Activated CD8-positive, alpha-beta T cell treated with anti-CD3 and anti-CD28 coated beads, Interleukin-2, amount 10 ng/mL, durations not matched to agents 7 days and 5 days (primary cell): ENCODE measurements around the gene KNOP1. TPM values are rescaled to one million over a fixed set of nuclear protein-coding genes. Genes with fewer than 3 reads are reported as not detected.

Experiments
- ATAC-seq: fragments of 150-1000 bp; cut with Tn5 transposase; one replicate; pipeline ENCODE4 v1.10.0; 2021; ENCODE audit warnings: moderate library complexity
- CTCF ChIA-PET: fragments of 350-600 bp; sonication (Branson Sonifier 250); formaldehyde crosslinking; loops from one replicate; lab custom pipeline; 2021; ENCODE audit warnings: antibody characterized with exemption; lab: Charles Lee
- POLR2A ChIA-PET: fragments of 350-600 bp; sonication (Branson Sonifier 250); formaldehyde crosslinking; loops from one replicate; lab custom pipeline; 2021; ENCODE audit warnings: antibody characterized with exemption; lab: Charles Lee
- DNase-seq: peaks from one replicate; pipeline ENCODE4 v3.0.0-alpha.2; 2020
- H3K27ac Mint-ChIP-seq: one replicate; pipeline ENCODE4 v1.8.0; 2021; ENCODE audit warnings: mild to moderate bottlenecking, mixed read lengths
- H3K27me3 Mint-ChIP-seq: one replicate; pipeline ENCODE4 v1.8.0; 2021; ENCODE audit warnings: low read depth, mixed read lengths
- H3K36me3 Mint-ChIP-seq: one replicate; pipeline ENCODE4 v1.8.0; 2021; ENCODE audit warnings: low read depth, mixed read lengths
- H3K4me1 Mint-ChIP-seq: one replicate; pipeline ENCODE4 v1.8.0; 2021; ENCODE audit warnings: low read depth, mixed read lengths
- H3K4me3 Mint-ChIP-seq: one replicate; pipeline ENCODE4 v1.8.0; 2021; ENCODE audit warnings: mild to moderate bottlenecking, mixed read lengths
- H3K9me3 Mint-ChIP-seq: one replicate; pipeline ENCODE4 v1.8.0; 2022; ENCODE audit warnings: mixed read lengths; ENCODE audit not compliant: insufficient read depth
- total RNA-seq, 2 experiments: library from RNA; stranded (reverse); gene quantifications; one replicate each; pipeline ENCODE4 v1.2.3, GENCODE V29; 2021

KNOP1 gene
- total RNA-seq, 2 experiments from 2014 or later: 22.0 to 23.7 TPM

GRCh38 chr16:19710991-19711545 lies 7.0 kb downstream of the KNOP1 start:
- peaks cover under 1% of the 10 kb centered on the region for H3K4me1 Mint-ChIP-seq
- no peak for ATAC-seq
- ChIA-PET CTCF (no interaction called here), POLR2A (no interaction called here)
- no peaks in the 10 kb centered on the region for H3K9me3 Mint-ChIP-seq
- peaks cover 35% of the 10 kb centered on the region for H3K36me3 Mint-ChIP-seq
- no peaks in the 10 kb centered on the region for H3K27me3 Mint-ChIP-seq
- H3K4me3 Mint-ChIP-seq: no peak overlapping the region
- no peak for DNase-seq
- no peak overlapping the region for H3K27ac Mint-ChIP-seq

- ChIA-PET CTCF (no interaction called here), POLR2A (no interaction called here)
- Mint-ChIP-seq H3K4me1 (no peaks in the 10 kb centered on the region), H3K27me3 (no peaks in the 10 kb centered on the region), H3K4me3 (no peak overlapping the region), H3K9me3 (no peaks in the 10 kb centered on the region), H3K27ac (no peak overlapping the region), H3K36me3 (peaks cover 39% of the 10 kb centered on the region)
- ATAC-seq: no peak
- DNase-seq: no peak
Measured at GRCh38 chr16:19710191-19710908, 7.7 kb downstream of the KNOP1 start.

GRCh38 chr16:19709381-19710136 lies 8.5 kb downstream of the KNOP1 start:
- no peak for DNase-seq
- ATAC-seq: no peak
- Mint-ChIP-seq H3K4me1 (no peaks in the 10 kb centered on the region), H3K27me3 (no peaks in the 10 kb centered on the region), H3K4me3 (no peak overlapping the region), H3K36me3 (peaks cover 42% of the 10 kb centered on the region), H3K27ac (no peak overlapping the region), H3K9me3 (no peaks in the 10 kb centered on the region)
- POLR2A ChIA-PET: interaction anchor here (0.7 kb wide), 1 partner anchor 12 kb away, joined by 3 read pairs; no protein-coding TSS in a partner anchor
- CTCF ChIA-PET: no interaction called here

GRCh38 chr16:19708296-19709205 lies 9.5 kb downstream of the KNOP1 start:
- POLR2A ChIA-PET: interaction anchor here (0.7 kb wide), 1 partner anchor 13 kb away, joined by 3 read pairs; no protein-coding TSS in a partner anchor
- CTCF ChIA-PET: no interaction called here
- Mint-ChIP-seq H3K36me3 (peaks cover 39% of the 10 kb centered on the region), H3K4me3 (no peak overlapping the region), H3K4me1 (no peaks in the 10 kb centered on the region), H3K27ac (no peak overlapping the region), H3K27me3 (no peaks in the 10 kb centered on the region), H3K9me3 (no peaks in the 10 kb centered on the region)
- ATAC-seq (no peak), DNase-seq (no peak)

GRCh38 chr16:19707569-19708295 lies 10.3 kb downstream of the KNOP1 start:
- Mint-ChIP-seq H3K36me3 (peaks cover 41% of the 10 kb centered on the region), H3K4me1 (no peaks in the 10 kb centered on the region), H3K27ac (no peak overlapping the region), H3K27me3 (no peaks in the 10 kb centered on the region), H3K9me3 (no peaks in the 10 kb centered on the region), H3K4me3 (no peak overlapping the region)
- no peak for DNase-seq
- POLR2A ChIA-PET: no interaction called here
- CTCF ChIA-PET: no interaction called here
- no peak for ATAC-seq

- POLR2A ChIA-PET: no interaction called here
Measured at GRCh38 chr16:19706846-19707245, 11.2 kb downstream of the KNOP1 start.

GRCh38 chr16:19705843-19706242 lies 12.2 kb downstream of the KNOP1 start:
- H3K36me3 Mint-ChIP-seq: peaks cover 49% of the 10 kb centered on the region
- POLR2A ChIA-PET: no interaction called here

More at GRCh38 chr16:19706846-19707245, 11.2 kb downstream of the KNOP1 start:
- no peaks in the 10 kb centered on the region for H3K9me3 Mint-ChIP-seq
- no peak for DNase-seq
- CTCF ChIA-PET: no interaction called here
- H3K4me1 Mint-ChIP-seq: no peaks in the 10 kb centered on the region
- no peaks in the 10 kb centered on the region for H3K27me3 Mint-ChIP-seq
- H3K27ac Mint-ChIP-seq: no peak overlapping the region
- no peak overlapping the region for H3K4me3 Mint-ChIP-seq
- ATAC-seq: no peak
- peaks cover 44% of the 10 kb centered on the region for H3K36me3 Mint-ChIP-seq

GRCh38 chr16:19705146-19705501 lies 12.9 kb downstream of the KNOP1 start:
- ATAC-seq (no peak), DNase-seq (no peak)
- Mint-ChIP-seq H3K4me1 (no peaks in the 10 kb centered on the region), H3K4me3 (no peak overlapping the region), H3K9me3 (no peaks in the 10 kb centered on the region), H3K36me3 (peaks cover 55% of the 10 kb centered on the region), H3K27me3 (no peaks in the 10 kb centered on the region), H3K27ac (no peak overlapping the region)
- ChIA-PET CTCF (no interaction called here), POLR2A (no interaction called here)

More at GRCh38 chr16:19705843-19706242, 12.2 kb downstream of the KNOP1 start:
- Mint-ChIP-seq H3K4me1 (no peaks in the 10 kb centered on the region), H3K27ac (no peak overlapping the region), H3K4me3 (no peak overlapping the region), H3K9me3 (no peaks in the 10 kb centered on the region), H3K27me3 (no peaks in the 10 kb centered on the region)
- DNase-seq (no peak), ATAC-seq (no peak)
- CTCF ChIA-PET: no interaction called here

- Mint-ChIP-seq H3K36me3 (peaks cover 56% of the 10 kb centered on the region), H3K9me3 (no peaks in the 10 kb centered on the region), H3K4me1 (no peaks in the 10 kb centered on the region), H3K27me3 (no peaks in the 10 kb centered on the region), H3K27ac (no peak overlapping the region), H3K4me3 (no peak overlapping the region)
- CTCF ChIA-PET: no interaction called here
- POLR2A ChIA-PET: interaction anchor here (0.6 kb wide), 1 partner anchor 157 kb away, joined by 3 read pairs; no protein-coding TSS in a partner anchor
- DNase-seq: no peak
- ATAC-seq: no peak
Measured at GRCh38 chr16:19704321-19705145, 13.5 kb downstream of the KNOP1 start.

- no peak for ATAC-seq
- Mint-ChIP-seq H3K36me3 (peaks cover 63% of the 10 kb centered on the region), H3K27ac (no peak overlapping the region)
Measured at GRCh38 chr16:19703172-19703889, 14.7 kb downstream of the KNOP1 start.

More at GRCh38 chr16:19703172-19703889, 14.7 kb downstream of the KNOP1 start:
- no peak for DNase-seq
- POLR2A ChIA-PET: no interaction called here
- Mint-ChIP-seq H3K4me3 (no peak overlapping the region), H3K9me3 (no peaks in the 10 kb centered on the region), H3K4me1 (peaks cover 4% of the 10 kb centered on the region), H3K27me3 (no peaks in the 10 kb centered on the region)
- CTCF ChIA-PET: interaction anchor here (1.4 kb wide), 1 partner anchor 15 kb away, joined by 4 read pairs; the partner anchor contains the start of genes IQCK and KNOP1
